Measurements from ENCODE around the gene FAM168A. TPM values are rescaled to one million over a fixed set of nuclear protein-coding genes. Genes with fewer than 3 reads are reported as not detected.

FAM168A gene
- total and polyA plus RNA-seq, 10 of the 15 experiments (the other 5 are each of a cell fraction or from before 2014, with no cell fraction given) = 1.7 to 20.0 (median 10.0) TPM

- no peaks in the 10 kb centered on the region for H4K20me1 ChIP-seq (ENCODE audit: control insufficient read depth, insufficient read depth)
- DNase-seq (ENCODE audit: low read depth, low spot score) (no peak), FAIRE-seq (no peak), ATAC-seq (no peak)
- POLR2A ChIA-PET = interaction anchor here (1.3 to 2.4 kb wide), 2 partner anchors 15 to 59 kb away, joined by 6 to 9 read pairs; no protein-coding TSS in a partner anchor
- peaks cover 20% of the 10 kb centered on the region for H3K4me1 ChIP-seq (ENCODE audit: control insufficient read depth, insufficient read depth, low read length)
- H3K27me3 ChIP-seq (replicated peaks in 1 of 2; ENCODE audit: control insufficient read depth in 2 of 2, insufficient read depth in 2 of 2, low read length in 1 of 2) = no peaks in the 10 kb centered on the region
- H3K36me3 ChIP-seq (ENCODE audit: control insufficient read depth in 2 of 2, insufficient read depth in 2 of 2, low read length in 1 of 2) = peaks cover 0 to 1% of the 10 kb centered on the region in 2 experiments; a peak in 1 of 4 replicates
- SMC1A ChIA-PET (ENCODE audit: uncharacterized antibody, unreplicated experiment) = interaction anchor here (1.2 to 5.9 kb wide), 14 partner anchors 10 to 165 kb away, joined by 3 to 48 read pairs (median 6); no protein-coding TSS in a partner anchor
- H3K9me3 ChIP-seq (replicated peaks; ENCODE audit: control insufficient read depth, insufficient read depth, low read length) = peaks cover 8% of the 10 kb centered on the region
- no peak overlapping the region for H3K4me3 ChIP-seq
- RAD21 ChIA-PET (ENCODE audit: unreplicated experiment) = interaction anchor here (0.7 to 3.9 kb wide), 9 partner anchors 11 to 195 kb away, joined by 3 to 20 read pairs (median 5); no protein-coding TSS in a partner anchor
- H3K27ac ChIP-seq (ENCODE audit: control insufficient read depth, insufficient read depth) = peak overlapping the region; percentile 20; the same call in 1 of the 2 replicates
- intact Hi-C loops (cut with micrococcal nuclease; ENCODE audit: unreplicated experiment) (no loop called here), in situ Hi-C loops (cut with MboI) (no loop called here)
- no peak overlapping the region for H3K4me2 ChIP-seq (ENCODE audit: control insufficient read depth, insufficient read depth)
- TF ChIP-seq RAD51 (IDR thresholded peaks at IDR 0.05) = no peak
- TF ChIP-seq PKNOX1 (IDR thresholded peaks at IDR 0.05) = no peak
- no peak for TF ChIP-seq CBX5 (IDR thresholded peaks at IDR 0.05; ENCODE audit: low read depth)
- TF ChIP-seq SMC3 (IDR thresholded peaks at IDR 0.05; ENCODE audit: borderline replicate concordance, low read length) = no peak
- TF ChIP-seq BRCA1 (IDR thresholded peaks at IDR 0.05; ENCODE audit: low read depth, low read length) = no peak
- no peak for TF ChIP-seq SIN3A (IDR thresholded peaks at IDR 0.05; ENCODE audit: low read depth, low read length)
- TF ChIP-seq LARP7 (IDR thresholded peaks at IDR 0.05) = no peak
- no peak for TF ChIP-seq MEF2B (IDR thresholded peaks at IDR 0.05; ENCODE audit: partially characterized antibody, poor library complexity, severe bottlenecking)
- no peak for TF ChIP-seq SRF (IDR thresholded peaks at IDR 0.05; ENCODE audit: low read depth in 2 of 2, low read length in 2 of 2)
- TF ChIP-seq GABPA (IDR thresholded peaks at IDR 0.05; ENCODE audit: low read depth) = no peak
- TF ChIP-seq MTA2 (IDR thresholded peaks at IDR 0.05; ENCODE audit: low read depth) = no peak
- no peak overlapping the region for H2AFZ ChIP-seq (ENCODE audit: control insufficient read depth, low read depth, low read length)
- no peak overlapping the region for H3K9ac ChIP-seq (ENCODE audit: control insufficient read depth, insufficient read depth, low read length)
- WGBS (ENCODE audit: insufficient coverage, insufficient replicate concordance, low lambda C conversion rate, missing lambda C conversion rate) = 100% methylated on average over 8 of the region's 8 CpGs
- peaks cover 12% of the 10 kb centered on the region for H3K79me2 ChIP-seq (ENCODE audit: control insufficient read depth, insufficient read depth, low read length)
- CTCF ChIA-PET = interaction anchor here (0.6 to 3.3 kb wide), 7 partner anchors 11 to 100 kb away, joined by 3 to 10 read pairs (median 6); no protein-coding TSS in a partner anchor
- BruUV-seq (replicated peaks) = no TSS peak
Measured at GRCh38 chr11:73579641-73580434, 18.1 kb downstream of the FAM168A start.
